ENCODE results near the gene SLC16A7. TPM values are rescaled to one million over a fixed set of nuclear protein-coding genes. Genes with fewer than 3 reads are reported as not detected.

The SLC16A7 gene
- polyA plus RNA-seq, 1 of the 3 experiments (the other 2 are of a cell fraction): not detected

- CTCF ChIA-PET: no interaction called here
- no peaks in the 10 kb centered on the region for H3F3A ChIP-seq (replicated peaks; ENCODE audit: insufficient read depth)
- no peaks in the 10 kb centered on the region for H3K27me3 ChIP-seq (ENCODE audit: insufficient read depth)
- no peaks in the 10 kb centered on the region for H3K9me2 ChIP-seq
- no peaks in the 10 kb centered on the region for H3K4me1 ChIP-seq (ENCODE audit: control insufficient read depth in 1 of 2, insufficient read depth in 2 of 2, low read depth in 1 of 2, low read length in 1 of 2)
- no peak for TF ChIP-seq YY1 (IDR thresholded peaks at IDR 0.05; ENCODE audit: low read depth)
- no peak for TF ChIP-seq POLR2AphosphoS5 (IDR thresholded peaks at IDR 0.05; ENCODE audit: low read depth, low read length)
- no peak for TF ChIP-seq SMC3 (IDR thresholded peaks at IDR 0.05; ENCODE audit: low read depth, low read length)
- TF ChIP-seq GATA2 (CRISPR knock-in tag; IDR thresholded peaks at IDR 0.05): no peak
- no peak for TF ChIP-seq NFIC (IDR thresholded peaks at IDR 0.05; ENCODE audit: borderline replicate concordance)
- TF ChIP-seq, protein P1, sequence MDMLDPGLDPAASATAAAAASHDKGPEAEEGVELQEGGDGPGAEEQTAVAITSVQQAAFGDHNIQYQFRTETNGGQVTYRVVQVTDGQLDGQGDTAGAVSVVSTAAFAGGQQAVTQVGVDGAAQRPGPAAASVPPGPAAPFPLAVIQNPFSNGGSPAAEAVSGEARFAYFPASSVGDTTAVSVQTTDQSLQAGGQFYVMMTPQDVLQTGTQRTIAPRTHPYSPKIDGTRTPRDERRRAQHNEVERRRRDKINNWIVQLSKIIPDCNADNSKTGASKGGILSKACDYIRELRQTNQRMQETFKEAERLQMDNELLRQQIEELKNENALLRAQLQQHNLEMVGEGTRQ (IDR thresholded peaks at IDR 0.05; ENCODE audit: borderline replicate concordance, low read depth, low read length): no peak
- no peak for TF ChIP-seq ZBTB33 (IDR thresholded peaks at IDR 0.05; ENCODE audit: borderline replicate concordance, low read depth)
- TF ChIP-seq MEF2A (IDR thresholded peaks at IDR 0.05; ENCODE audit: borderline replicate concordance, low read depth): no peak
- no peak for TF ChIP-seq TCF12 (IDR thresholded peaks at IDR 0.05)
- no peak for TF ChIP-seq ELF1 (IDR thresholded peaks at IDR 0.05)
- TF ChIP-seq, protein P2, sequence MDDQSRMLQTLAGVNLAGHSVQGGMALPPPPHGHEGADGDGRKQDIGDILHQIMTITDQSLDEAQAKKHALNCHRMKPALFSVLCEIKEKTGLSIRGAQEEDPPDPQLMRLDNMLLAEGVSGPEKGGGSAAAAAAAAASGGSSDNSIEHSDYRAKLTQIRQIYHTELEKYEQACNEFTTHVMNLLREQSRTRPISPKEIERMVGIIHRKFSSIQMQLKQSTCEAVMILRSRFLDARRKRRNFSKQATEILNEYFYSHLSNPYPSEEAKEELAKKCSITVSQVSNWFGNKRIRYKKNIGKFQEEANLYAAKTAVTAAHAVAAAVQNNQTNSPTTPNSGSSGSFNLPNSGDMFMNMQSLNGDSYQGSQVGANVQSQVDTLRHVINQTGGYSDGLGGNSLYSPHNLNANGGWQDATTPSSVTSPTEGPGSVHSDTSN (IDR thresholded peaks at IDR 0.05): no peak
- TF ChIP-seq FOXM1 (IDR thresholded peaks at IDR 0.05; ENCODE audit: low read depth): no peak
- no peak for TF ChIP-seq SIN3A (IDR thresholded peaks at IDR 0.05; ENCODE audit: borderline replicate concordance, low read depth, low read length)
- no peak for TF ChIP-seq GABPA (IDR thresholded peaks at IDR 0.05; ENCODE audit: low read depth)
- no peak for TF ChIP-seq TEAD4 (IDR thresholded peaks at IDR 0.05; ENCODE audit: borderline replicate concordance, insufficient read depth)
- no peak for TF ChIP-seq REST (IDR thresholded peaks at IDR 0.05; ENCODE audit: low read depth, low read length)
- no peak for TF ChIP-seq USF1 (IDR thresholded peaks at IDR 0.05; ENCODE audit: borderline replicate concordance, low read depth)
- TF ChIP-seq, protein P3, sequence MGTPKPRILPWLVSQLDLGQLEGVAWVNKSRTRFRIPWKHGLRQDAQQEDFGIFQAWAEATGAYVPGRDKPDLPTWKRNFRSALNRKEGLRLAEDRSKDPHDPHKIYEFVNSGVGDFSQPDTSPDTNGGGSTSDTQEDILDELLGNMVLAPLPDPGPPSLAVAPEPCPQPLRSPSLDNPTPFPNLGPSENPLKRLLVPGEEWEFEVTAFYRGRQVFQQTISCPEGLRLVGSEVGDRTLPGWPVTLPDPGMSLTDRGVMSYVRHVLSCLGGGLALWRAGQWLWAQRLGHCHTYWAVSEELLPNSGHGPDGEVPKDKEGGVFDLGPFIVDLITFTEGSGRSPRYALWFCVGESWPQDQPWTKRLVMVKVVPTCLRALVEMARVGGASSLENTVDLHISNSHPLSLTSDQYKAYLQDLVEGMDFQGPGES (IDR thresholded peaks at IDR 0.05; ENCODE audit: low read depth, low read length): no peak
- TF ChIP-seq, protein P4, sequence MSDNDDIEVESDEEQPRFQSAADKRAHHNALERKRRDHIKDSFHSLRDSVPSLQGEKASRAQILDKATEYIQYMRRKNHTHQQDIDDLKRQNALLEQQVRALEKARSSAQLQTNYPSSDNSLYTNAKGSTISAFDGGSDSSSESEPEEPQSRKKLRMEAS (IDR thresholded peaks at IDR 0.05; ENCODE audit: low read depth): no peak
- H3K9ac ChIP-seq: no peak overlapping the region
- H3K4me3 ChIP-seq (ENCODE audit: low read depth in 2 of 2, low read length in 1 of 2): no peak overlapping the region
- WGBS (ENCODE audit: low lambda C conversion rate): 0% methylated on average over 1 of the region's 3 CpGs
- no peaks in the 10 kb centered on the region for H3K36me3 ChIP-seq (replicated peaks in 1 of 2; ENCODE audit: control insufficient read depth in 1 of 2, insufficient read depth in 2 of 2, low read length in 1 of 2)
- H4K20me1 ChIP-seq (ENCODE audit: insufficient read depth): no peaks in the 10 kb centered on the region
- POLR2A ChIA-PET: no interaction called here
- no peak overlapping the region for H3K27ac ChIP-seq (ENCODE audit: low read depth in 2 of 2, low read length in 1 of 2)
- DNase-seq: no peak
- H2AFZ ChIP-seq (ENCODE audit: low read depth): no peak overlapping the region
- no peak overlapping the region for H3K4me2 ChIP-seq
- H3K9me3 ChIP-seq: no peaks in the 10 kb centered on the region
- H3K79me2 ChIP-seq (ENCODE audit: insufficient read depth): no peaks in the 10 kb centered on the region
Observed at GRCh38 chr12:59548930-59549329, 46.9 kb upstream of the SLC16A7 start.

All from SK-N-SH (cell line).